Stimulated activated CD8-positive, alpha-beta memory T cell treated with anti-CD3 and anti-CD28 coated beads, Interleukin-4, amount 100 ng/mL, for 4 hours (primary cell): ENCODE results near the gene ZNF184.

Experiments
- DNase-seq, 2 donors: peaks; one replicate each; pipeline ENCODE4 v3.0.0-alpha.2; 2020; ENCODE audit warnings: low read depth in 2 of 2, low spot score in 1 of 2

Gene ZNF184

GRCh38 chr6:27472617-27473400 lies at the start of gene ZNF184:
Gene ZNF184, minus strand, starts transcription at chr6:27473105. Its CDS starts 811 bp downstream, at chr6:27472294.
- DNase-seq = peak; percentile 55 to 75

- DNase-seq = peak in 1 of 2 donors; percentile 20
Observed at GRCh38 chr6:27518881-27519795, 46.2 kb upstream of the ZNF184 start.

- DNase-seq = no peak
Observed at GRCh38 chr6:27517928-27518787, 45.3 kb upstream of the ZNF184 start.

GRCh38 chr6:27517238-27517637 lies 44.3 kb upstream of the ZNF184 start:
- DNase-seq = no peak

- no peak for DNase-seq
Observed at GRCh38 chr6:27514906-27515495, 42.1 kb upstream of the ZNF184 start.

GRCh38 chr6:27512525-27512924 lies 39.6 kb upstream of the ZNF184 start:
- DNase-seq = no peak

- no peak for DNase-seq
Observed at GRCh38 chr6:27507041-27507956, 34.4 kb upstream of the ZNF184 start.

- no peak for DNase-seq
Observed at GRCh38 chr6:27505209-27506027, 32.5 kb upstream of the ZNF184 start.

- DNase-seq = peak; percentile 64 to 79
Observed at GRCh38 chr6:27503436-27504030, 30.6 kb upstream of the ZNF184 start.

GRCh38 chr6:27502508-27503435 lies 29.9 kb upstream of the ZNF184 start:
- DNase-seq = peak; percentile 33 to 50

- DNase-seq = no peak
Observed at GRCh38 chr6:27501187-27501586, 28.3 kb upstream of the ZNF184 start.

GRCh38 chr6:27500177-27500576 lies 27.3 kb upstream of the ZNF184 start:
- no peak for DNase-seq

GRCh38 chr6:27495386-27496135 lies 22.7 kb upstream of the ZNF184 start:
- DNase-seq = no peak

GRCh38 chr6:27494987-27495385 lies 22.1 kb upstream of the ZNF184 start:
- no peak for DNase-seq

- DNase-seq = no peak
Observed at GRCh38 chr6:27494103-27494502, 21.2 kb upstream of the ZNF184 start.

- no peak for DNase-seq
Observed at GRCh38 chr6:27492631-27493190, 19.8 kb upstream of the ZNF184 start.
